Cardiac fibroblast (primary cell): ENCODE measurements around the gene ZP3.
"Not testable (repeated sequence)": the region's sequence is repeated elsewhere in the genome, so short reads cannot be mapped to it uniquely, and the experiment has no call there.

Experiments used
- DNase-seq, 2 donors: peaks; one replicate each; pipeline versions ENCODE4 v3.0.0 to v3.0.0-alpha.2; 2010; ENCODE audit warnings: low read depth in 2 of 2
- H3K4me3 ChIP-seq, 2 donors: replicated peaks in 1 of 2; 1 replicate in 1 of 2; 2 replicates in 1 of 2; pipeline ENCODE4 v1.5.1; 2011; ENCODE audit warnings: low read depth in 2 of 2, low read length in 2 of 2, mild to moderate bottlenecking in 2 of 2, moderate library complexity in 1 of 2
- TF ChIP-seq, protein P1 (sequence below): IDR thresholded peaks from one replicate; pipeline ENCODE4 v1.5.1; 2011; ENCODE audit warnings: low read depth, mild to moderate bottlenecking, low read length, inconsistent platforms

ZP3 gene

DNA sequence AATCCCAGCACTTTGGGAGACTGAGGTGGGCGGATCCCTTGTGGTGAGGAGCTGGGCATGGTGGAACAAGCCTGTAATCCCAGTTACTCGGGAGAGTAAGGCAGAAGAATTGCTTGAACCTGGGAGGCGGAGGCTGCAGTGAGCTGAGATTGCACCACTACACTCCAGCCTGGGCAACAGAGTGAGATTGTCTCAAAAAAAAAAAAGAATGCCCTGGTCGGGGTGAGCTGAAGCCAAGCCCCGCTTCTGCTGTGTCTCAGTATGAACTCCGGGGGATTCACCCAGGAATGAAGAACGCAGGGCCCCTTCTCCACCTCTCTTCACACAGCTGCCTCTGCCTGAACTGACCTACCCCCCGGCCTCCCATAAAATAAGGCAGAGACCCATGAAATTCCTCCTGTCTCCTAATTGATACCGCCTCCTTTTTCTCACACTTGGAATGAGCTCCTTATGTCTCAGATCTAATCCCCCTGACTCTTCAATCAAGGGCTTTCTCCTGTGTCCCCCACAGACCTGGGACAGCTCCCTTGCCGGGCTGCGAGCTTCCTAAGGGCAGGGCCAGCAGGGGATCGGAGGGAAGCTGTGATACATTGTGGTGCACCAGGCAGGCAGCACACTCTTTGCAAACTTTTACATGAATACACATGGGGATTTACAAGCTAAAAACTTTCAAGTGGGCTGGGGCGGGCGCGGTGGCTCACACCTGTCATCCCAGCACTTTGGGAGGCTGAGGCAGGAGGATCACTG lies 911 bp upstream of the ZP3 start:
- TF ChIP-seq, protein P1, sequence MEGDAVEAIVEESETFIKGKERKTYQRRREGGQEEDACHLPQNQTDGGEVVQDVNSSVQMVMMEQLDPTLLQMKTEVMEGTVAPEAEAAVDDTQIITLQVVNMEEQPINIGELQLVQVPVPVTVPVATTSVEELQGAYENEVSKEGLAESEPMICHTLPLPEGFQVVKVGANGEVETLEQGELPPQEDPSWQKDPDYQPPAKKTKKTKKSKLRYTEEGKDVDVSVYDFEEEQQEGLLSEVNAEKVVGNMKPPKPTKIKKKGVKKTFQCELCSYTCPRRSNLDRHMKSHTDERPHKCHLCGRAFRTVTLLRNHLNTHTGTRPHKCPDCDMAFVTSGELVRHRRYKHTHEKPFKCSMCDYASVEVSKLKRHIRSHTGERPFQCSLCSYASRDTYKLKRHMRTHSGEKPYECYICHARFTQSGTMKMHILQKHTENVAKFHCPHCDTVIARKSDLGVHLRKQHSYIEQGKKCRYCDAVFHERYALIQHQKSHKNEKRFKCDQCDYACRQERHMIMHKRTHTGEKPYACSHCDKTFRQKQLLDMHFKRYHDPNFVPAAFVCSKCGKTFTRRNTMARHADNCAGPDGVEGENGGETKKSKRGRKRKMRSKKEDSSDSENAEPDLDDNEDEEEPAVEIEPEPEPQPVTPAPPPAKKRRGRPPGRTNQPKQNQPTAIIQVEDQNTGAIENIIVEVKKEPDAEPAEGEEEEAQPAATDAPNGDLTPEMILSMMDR = no peak
- peak in 1 of 2 donors; percentile 12 for DNase-seq
- no peak overlapping the region for H3K4me3 ChIP-seq

- H3K4me3 ChIP-seq = no peak overlapping the region
- no peak for DNase-seq
- TF ChIP-seq, protein P1 = no peak
Measured at GRCh38 chr7:76425156-76425555, 406 bp downstream of the ZP3 start.

DNA sequence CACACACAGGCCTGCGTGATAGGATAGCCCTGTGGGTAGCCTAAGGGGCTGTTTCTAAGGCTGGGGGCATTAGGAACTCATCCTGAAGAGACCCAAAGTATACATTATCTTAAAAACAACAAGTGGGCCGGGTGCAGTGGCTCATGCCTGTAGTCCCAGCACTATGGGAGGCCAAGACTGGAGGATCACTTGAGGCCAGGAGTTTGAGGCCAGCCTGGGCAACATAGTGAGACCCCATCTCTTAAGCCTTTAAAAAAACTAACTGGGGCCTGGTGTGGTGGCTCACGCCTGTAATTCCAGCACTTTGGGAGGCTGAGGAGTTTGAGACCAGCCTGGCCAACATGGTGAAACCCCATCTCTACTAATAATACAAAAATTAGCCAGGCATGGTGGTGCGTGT lies 808 bp downstream of the ZP3 start:
- not testable (repeated sequence) for H3K4me3 ChIP-seq, DNase-seq

DNA sequence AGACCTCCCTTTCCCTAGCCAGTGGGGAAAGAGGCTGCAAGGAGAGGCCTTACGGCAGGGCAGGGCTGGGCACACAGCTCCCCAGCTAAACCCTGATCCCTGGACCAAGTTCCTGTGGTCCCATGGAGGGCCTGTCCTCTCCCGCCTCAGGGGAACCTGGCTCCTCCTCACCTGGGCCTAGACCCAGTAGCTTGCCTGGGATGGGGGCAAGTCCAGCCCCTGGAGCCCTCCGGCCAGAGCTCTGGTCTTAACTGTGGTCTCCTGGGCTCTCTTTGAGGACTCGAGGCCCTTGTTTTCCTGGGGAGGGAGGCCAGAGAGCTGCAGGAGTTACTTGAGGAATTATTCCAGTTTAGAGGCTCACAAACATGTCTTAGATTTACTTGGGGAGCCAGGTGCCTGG lies 1.5 kb downstream of the ZP3 start:
- TF ChIP-seq, protein P1 = no peak
- H3K4me3 ChIP-seq = no peak overlapping the region
- no peak for DNase-seq

DNA sequence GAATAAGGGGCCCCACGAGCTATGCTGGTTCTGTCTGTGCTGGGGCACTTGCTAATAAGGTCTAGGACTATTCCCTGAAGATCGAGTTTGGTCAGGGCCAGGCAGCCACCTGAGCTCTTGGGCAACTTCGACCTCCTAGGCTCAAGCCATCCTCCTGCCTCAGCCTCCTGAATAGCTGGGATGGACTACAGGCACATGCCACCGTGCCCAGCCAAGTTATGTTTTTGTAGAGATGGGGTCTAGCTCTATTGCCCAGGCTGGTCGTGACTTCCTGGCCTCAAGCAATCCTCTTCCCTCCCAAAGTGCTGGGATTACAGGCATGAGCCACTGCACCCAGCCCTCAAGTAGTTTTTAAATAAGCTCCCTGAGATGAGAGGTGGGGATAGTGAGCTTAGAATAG lies 2.9 kb downstream of the ZP3 start:
- DNase-seq = no peak
- TF ChIP-seq, protein P1 = no peak
- no peak overlapping the region for H3K4me3 ChIP-seq

DNA sequence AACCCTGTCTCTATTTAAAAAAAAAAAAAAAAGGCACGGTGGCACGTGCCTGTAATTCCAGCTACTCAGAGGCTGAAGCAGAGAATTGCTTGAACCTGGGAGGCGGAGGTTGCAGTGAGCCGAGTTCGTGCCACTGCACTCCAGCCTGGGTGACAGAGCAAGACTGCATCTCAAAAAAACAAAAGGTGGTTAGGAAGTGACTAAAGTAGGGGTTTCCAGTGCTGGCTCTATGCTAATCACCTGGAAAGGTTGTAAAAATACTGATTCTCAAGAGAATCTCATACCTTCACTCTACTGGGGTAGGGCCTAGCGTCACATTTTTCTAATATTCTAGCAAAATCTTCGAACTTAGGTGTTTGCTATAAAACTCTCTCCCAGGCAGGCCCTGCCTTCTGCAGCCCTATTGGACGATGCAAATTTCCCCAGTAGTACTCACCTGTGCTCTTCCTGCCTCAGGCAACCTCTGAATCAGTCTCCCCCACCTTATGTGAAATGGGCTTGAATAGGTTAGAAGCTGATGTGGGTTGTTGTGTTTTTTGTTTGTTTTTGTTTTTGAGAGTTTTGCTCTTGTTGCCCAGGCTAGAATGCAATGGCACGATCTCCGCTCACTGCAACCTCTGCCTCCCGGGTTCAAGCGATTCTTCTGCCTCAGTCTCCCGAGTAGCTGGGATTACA lies 3.5 kb downstream of the ZP3 start:
- no peak for DNase-seq
- no peak overlapping the region for H3K4me3 ChIP-seq
- TF ChIP-seq, protein P1 = no peak

DNA sequence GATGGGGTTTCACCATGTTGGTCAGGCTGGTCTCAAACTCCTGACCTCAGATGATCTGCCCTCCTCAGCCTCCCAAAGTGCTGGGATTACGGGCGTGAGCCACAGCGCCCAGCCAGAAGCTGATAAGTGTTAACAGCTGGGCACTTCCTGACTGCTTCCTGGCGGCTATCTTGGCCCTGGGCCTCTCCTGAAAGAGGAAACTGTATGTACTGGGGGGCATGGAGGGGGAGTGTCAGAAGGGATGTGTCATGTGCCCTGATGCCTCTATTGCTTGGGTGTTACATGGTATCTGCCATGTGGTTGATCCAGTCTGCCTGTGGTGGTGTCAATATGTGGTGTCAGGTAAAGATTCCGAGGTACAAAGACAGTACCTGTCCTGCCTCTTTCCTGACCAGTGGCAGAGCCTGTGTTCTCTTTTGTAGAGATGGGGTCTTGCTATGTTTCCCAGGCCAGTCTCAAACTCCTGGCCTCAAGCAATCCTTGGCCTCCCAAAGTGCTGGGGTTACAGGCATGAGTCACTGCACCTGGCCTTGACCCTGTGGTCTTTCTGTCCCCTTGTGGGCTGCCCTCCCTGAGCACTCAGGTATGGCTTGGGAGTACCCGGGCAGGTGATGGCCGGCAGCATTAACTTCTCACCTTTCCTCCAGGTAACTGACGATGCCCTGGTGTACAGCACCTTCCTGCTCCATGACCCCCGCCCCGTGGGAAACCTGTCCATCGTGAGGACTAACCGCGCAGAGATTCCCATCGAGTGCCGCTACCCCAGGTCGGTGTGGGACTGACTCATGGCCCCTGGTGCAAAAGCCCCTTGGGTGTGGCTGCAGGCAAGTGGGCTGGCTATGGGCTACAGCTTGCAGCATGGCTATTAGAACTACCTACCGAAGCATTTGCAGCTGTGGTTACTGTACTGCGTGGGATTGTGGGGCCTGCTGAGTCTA lies 4.4 kb downstream of the ZP3 start:
- no peak overlapping the region for H3K4me3 ChIP-seq
- TF ChIP-seq, protein P1 = no peak
- DNase-seq = peak; percentile 19 to 61
